GM23338 (cell line): ENCODE results near the gene SORL1.

Source experiments
- CREB1 ChIP-seq: fragments of 250-450 bp; sonication (Bioruptor Pico); IDR thresholded peaks from 2 replicates; pipeline ENCODE4 v1.5.0; 2020; ENCODE audit warnings: low read depth, mild to moderate bottlenecking, moderate library complexity
- CTCF ChIP-seq, 2 experiments: fragments of 200-600 bp in 1 of 2; sonication (generic) in 1 of 2; conservative IDR thresholded peaks; 2 replicates each; pipeline versions ENCODE4 v1.5.1 to v1.6.1; 2016 to 2017; ENCODE audit warnings: antibody characterized with exemption in 2 of 2, low read depth in 2 of 2, mild to moderate bottlenecking in 2 of 2, moderate library complexity in 1 of 2
- ETS1 ChIP-seq: IDR thresholded peaks from 2 replicates; pipeline ENCODE4 v1.6.1; 2016; ENCODE audit warnings: antibody characterized with exemption
- EZH2 ChIP-seq: fragments of 200-600 bp; sonication (generic); IDR thresholded peaks from one replicate; pipeline ENCODE4 v1.8.0; 2017; ENCODE audit warnings: antibody characterized with exemption, mild to moderate bottlenecking, low read depth; ENCODE audit not compliant: unreplicated experiment
- EZH2phosphoT487 ChIP-seq: fragments of 200-600 bp; sonication (generic); IDR thresholded peaks from one replicate; pipeline ENCODE4 v1.8.1; 2018; ENCODE audit warnings: antibody characterized with exemption; ENCODE audit not compliant: unreplicated experiment
- JUNB ChIP-seq: IDR thresholded peaks from one replicate; pipeline ENCODE4 v1.6.1; 2016; ENCODE audit warnings: antibody characterized with exemption; ENCODE audit not compliant: unreplicated experiment
- NANOG ChIP-seq: IDR thresholded peaks from 2 replicates; pipeline ENCODE4 v1.6.1; 2016; ENCODE audit warnings: antibody characterized with exemption, borderline replicate concordance
- POLR2AphosphoS5 ChIP-seq: IDR thresholded peaks from 2 replicates; pipeline ENCODE4 v1.6.1; 2016; ENCODE audit warnings: antibody characterized with exemption, low read depth
- REST ChIP-seq: IDR thresholded peaks from one replicate; pipeline ENCODE4 v1.6.1; 2018; ENCODE audit warnings: antibody characterized with exemption; ENCODE audit not compliant: unreplicated experiment
- ZNF331 ChIP-seq: fragments of 250-450 bp; sonication (Bioruptor Pico); IDR thresholded peaks from 2 replicates; pipeline ENCODE4 v1.5.0; 2020; ENCODE audit warnings: low read depth, mild to moderate bottlenecking, moderate library complexity
- TF ChIP-seq, protein P1 (sequence below): fragments of 250-450 bp; sonication (Bioruptor Pico); IDR thresholded peaks from 2 replicates; pipeline ENCODE4 v1.5.0; 2020; ENCODE audit warnings: mild to moderate bottlenecking, moderate library complexity

GRCh38 chr11:121483805-121484480, 31.8 kb downstream of the SORL1 start:
- TF ChIP-seq CREB1 (CRISPR knock-in tag), result no peak
- no peak for TF ChIP-seq EZH2phosphoT487
- no peak for TF ChIP-seq CTCF (conservative IDR thresholded peaks at IDR 0.05; ENCODE audit: low read depth in 2 of 2)
- TF ChIP-seq EZH2, result no peak
- no peak for TF ChIP-seq REST
- TF ChIP-seq ETS1, result no peak
- TF ChIP-seq, protein P1, sequence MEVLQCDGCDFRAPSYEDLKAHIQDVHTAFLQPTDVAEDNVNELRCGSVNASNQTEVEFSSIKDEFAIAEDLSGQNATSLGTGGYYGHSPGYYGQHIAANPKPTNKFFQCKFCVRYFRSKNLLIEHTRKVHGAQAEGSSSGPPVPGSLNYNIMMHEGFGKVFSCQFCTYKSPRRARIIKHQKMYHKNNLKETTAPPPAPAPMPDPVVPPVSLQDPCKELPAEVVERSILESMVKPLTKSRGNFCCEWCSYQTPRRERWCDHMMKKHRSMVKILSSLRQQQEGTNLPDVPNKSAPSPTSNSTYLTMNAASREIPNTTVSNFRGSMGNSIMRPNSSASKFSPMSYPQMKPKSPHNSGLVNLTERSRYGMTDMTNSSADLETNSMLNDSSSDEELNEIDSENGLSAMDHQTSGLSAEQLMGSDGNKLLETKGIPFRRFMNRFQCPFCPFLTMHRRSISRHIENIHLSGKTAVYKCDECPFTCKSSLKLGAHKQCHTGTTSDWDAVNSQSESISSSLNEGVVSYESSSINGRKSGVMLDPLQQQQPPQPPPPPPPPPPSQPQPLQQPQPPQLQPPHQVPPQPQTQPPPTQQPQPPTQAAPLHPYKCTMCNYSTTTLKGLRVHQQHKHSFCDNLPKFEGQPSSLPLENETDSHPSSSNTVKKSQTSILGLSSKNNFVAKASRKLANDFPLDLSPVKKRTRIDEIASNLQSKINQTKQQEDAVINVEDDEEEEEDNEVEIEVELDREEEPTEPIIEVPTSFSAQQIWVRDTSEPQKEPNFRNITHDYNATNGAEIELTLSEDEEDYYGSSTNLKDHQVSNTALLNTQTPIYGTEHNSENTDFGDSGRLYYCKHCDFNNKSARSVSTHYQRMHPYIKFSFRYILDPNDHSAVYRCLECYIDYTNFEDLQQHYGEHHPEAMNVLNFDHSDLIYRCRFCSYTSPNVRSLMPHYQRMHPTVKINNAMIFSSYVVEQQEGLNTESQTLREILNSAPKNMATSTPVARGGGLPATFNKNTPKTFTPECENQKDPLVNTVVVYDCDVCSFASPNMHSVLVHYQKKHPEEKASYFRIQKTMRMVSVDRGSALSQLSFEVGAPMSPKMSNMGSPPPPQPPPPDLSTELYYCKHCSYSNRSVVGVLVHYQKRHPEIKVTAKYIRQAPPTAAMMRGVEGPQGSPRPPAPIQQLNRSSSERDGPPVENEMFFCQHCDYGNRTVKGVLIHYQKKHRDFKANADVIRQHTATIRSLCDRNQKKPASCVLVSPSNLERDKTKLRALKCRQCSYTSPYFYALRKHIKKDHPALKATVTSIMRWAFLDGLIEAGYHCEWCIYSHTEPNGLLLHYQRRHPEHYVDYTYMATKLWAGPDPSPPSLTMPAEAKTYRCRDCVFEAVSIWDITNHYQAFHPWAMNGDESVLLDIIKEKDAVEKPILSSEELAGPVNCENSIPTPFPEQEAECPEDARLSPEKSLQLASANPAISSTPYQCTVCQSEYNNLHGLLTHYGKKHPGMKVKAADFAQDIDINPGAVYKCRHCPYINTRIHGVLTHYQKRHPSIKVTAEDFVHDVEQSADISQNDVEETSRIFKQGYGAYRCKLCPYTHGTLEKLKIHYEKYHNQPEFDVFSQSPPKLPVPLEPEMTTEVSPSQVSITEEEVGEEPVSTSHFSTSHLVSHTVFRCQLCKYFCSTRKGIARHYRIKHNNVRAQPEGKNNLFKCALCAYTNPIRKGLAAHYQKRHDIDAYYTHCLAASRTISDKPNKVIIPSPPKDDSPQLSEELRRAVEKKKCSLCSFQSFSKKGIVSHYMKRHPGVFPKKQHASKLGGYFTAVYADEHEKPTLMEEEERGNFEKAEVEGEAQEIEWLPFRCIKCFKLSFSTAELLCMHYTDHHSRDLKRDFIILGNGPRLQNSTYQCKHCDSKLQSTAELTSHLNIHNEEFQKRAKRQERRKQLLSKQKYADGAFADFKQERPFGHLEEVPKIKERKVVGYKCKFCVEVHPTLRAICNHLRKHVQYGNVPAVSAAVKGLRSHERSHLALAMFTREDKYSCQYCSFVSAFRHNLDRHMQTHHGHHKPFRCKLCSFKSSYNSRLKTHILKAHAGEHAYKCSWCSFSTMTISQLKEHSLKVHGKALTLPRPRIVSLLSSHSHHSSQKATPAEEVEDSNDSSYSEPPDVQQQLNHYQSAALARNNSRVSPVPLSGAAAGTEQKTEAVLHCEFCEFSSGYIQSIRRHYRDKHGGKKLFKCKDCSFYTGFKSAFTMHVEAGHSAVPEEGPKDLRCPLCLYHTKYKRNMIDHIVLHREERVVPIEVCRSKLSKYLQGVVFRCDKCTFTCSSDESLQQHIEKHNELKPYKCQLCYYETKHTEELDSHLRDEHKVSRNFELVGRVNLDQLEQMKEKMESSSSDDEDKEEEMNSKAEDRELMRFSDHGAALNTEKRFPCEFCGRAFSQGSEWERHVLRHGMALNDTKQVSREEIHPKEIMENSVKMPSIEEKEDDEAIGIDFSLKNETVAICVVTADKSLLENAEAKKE, result no peak
- no peak for TF ChIP-seq POLR2AphosphoS5
- no peak for TF ChIP-seq JUNB
- no peak for TF ChIP-seq ZNF331 (CRISPR knock-in tag)
- TF ChIP-seq NANOG, result no peak
